Type B pancreatic cell (in vitro differentiated cells): Measurements from ENCODE around the gene CSNK1E. TPM values are rescaled to one million over a fixed set of nuclear protein-coding genes. Genes with fewer than 3 reads are reported as not detected.

Experiments
- DNase-seq: peaks from one replicate; pipeline ENCODE4 v3.0.0; 2021; ENCODE audit warnings: mixed read lengths; ENCODE audit not compliant: unreplicated experiment; ENCODE audit errors: extremely low spot score
- H3K27ac Mint-ChIP-seq: 2 replicates; pipeline ENCODE4 v1.8.0; 2021; ENCODE audit warnings: mild to moderate bottlenecking, mixed read lengths
- H3K27me3 Mint-ChIP-seq: 2 replicates; pipeline ENCODE4 v1.8.0; 2021; ENCODE audit warnings: mixed read lengths
- H3K36me3 Mint-ChIP-seq: 2 replicates; pipeline ENCODE4 v1.8.0; 2021; ENCODE audit warnings: mixed read lengths
- H3K4me1 Mint-ChIP-seq: one replicate; pipeline ENCODE4 v1.8.0; 2021; ENCODE audit warnings: mixed read lengths; ENCODE audit not compliant: unreplicated experiment
- H3K4me3 Mint-ChIP-seq: 2 replicates; pipeline ENCODE4 v1.8.0; 2021; ENCODE audit warnings: mild to moderate bottlenecking, mixed read lengths
- H3K9me3 Mint-ChIP-seq: 2 replicates; pipeline ENCODE4 v1.8.0; 2021; ENCODE audit warnings: mixed read lengths
- CTCF ChIP-seq: fragments of 200-600 bp; sonication (generic); conservative IDR thresholded peaks from 2 replicates; pipeline ENCODE4 v1.5.0; 2021; ENCODE audit warnings: antibody characterized with exemption, mild to moderate bottlenecking
- total RNA-seq: library from RNA; stranded (reverse); gene quantifications from 2 replicates; pipeline ENCODE4 v1.2.1, GENCODE V29; 2021; ENCODE audit warnings: low replicate concordance

CSNK1E gene
- total RNA-seq, 1 donor from 2014 or later = 199 TPM

- no peak overlapping the region for H3K4me3 Mint-ChIP-seq
- H3K27me3 Mint-ChIP-seq = no peaks in the 10 kb centered on the region
- no peak for DNase-seq
- TF ChIP-seq CTCF = no peak
- H3K4me1 Mint-ChIP-seq = no peaks in the 10 kb centered on the region
- peaks cover 13% of the 10 kb centered on the region for H3K36me3 Mint-ChIP-seq
- H3K27ac Mint-ChIP-seq = no peak overlapping the region
- H3K9me3 Mint-ChIP-seq = no peaks in the 10 kb centered on the region
Measured at GRCh38 chr22:38250643-38251340, 66.4 kb downstream of the CSNK1E start.

- Mint-ChIP-seq H3K4me3 (no peak overlapping the region), H3K9me3 (no peaks in the 10 kb centered on the region), H3K27me3 (no peaks in the 10 kb centered on the region), H3K4me1 (no peaks in the 10 kb centered on the region), H3K27ac (no peak overlapping the region), H3K36me3 (peaks cover 13% of the 10 kb centered on the region)
- no peak for DNase-seq
- no peak for TF ChIP-seq CTCF
Measured at GRCh38 chr22:38249803-38250642, 67.2 kb downstream of the CSNK1E start.

- Mint-ChIP-seq H3K4me3 (no peak overlapping the region), H3K9me3 (no peaks in the 10 kb centered on the region), H3K27me3 (no peaks in the 10 kb centered on the region), H3K36me3 (peaks cover 13% of the 10 kb centered on the region), H3K27ac (no peak overlapping the region), H3K4me1 (no peaks in the 10 kb centered on the region)
- no peak for TF ChIP-seq CTCF
- no peak for DNase-seq
Measured at GRCh38 chr22:38249301-38249700, 67.9 kb downstream of the CSNK1E start.

GRCh38 chr22:38248280-38248679 is 69.0 kb downstream of the CSNK1E start:
- no peak for DNase-seq
- TF ChIP-seq CTCF = no peak
- Mint-ChIP-seq H3K27me3 (no peaks in the 10 kb centered on the region), H3K9me3 (no peaks in the 10 kb centered on the region), H3K4me1 (peaks cover 9% of the 10 kb centered on the region), H3K4me3 (no peak overlapping the region), H3K36me3 (peaks cover 13% of the 10 kb centered on the region), H3K27ac (peak overlapping the region; percentile 39)

GRCh38 chr22:38247713-38248112 is 69.5 kb downstream of the CSNK1E start:
- no peak for DNase-seq
- H3K9me3 Mint-ChIP-seq = no peaks in the 10 kb centered on the region
- no peak overlapping the region for H3K4me3 Mint-ChIP-seq
- TF ChIP-seq CTCF = no peak
- no peak overlapping the region for H3K27ac Mint-ChIP-seq
- H3K36me3 Mint-ChIP-seq = peaks cover 13% of the 10 kb centered on the region
- peaks cover 12% of the 10 kb centered on the region for H3K4me1 Mint-ChIP-seq
- H3K27me3 Mint-ChIP-seq = no peaks in the 10 kb centered on the region
